DND-41 (cell line): Measurements from ENCODE around the gene CCDC32.

Experiments
- CTCF ChIP-seq: IDR thresholded peaks from 2 replicates; pipeline ENCODE4 v1.5.1; 2012; ENCODE audit warnings: borderline replicate concordance, low read length, moderate library complexity, mild to moderate bottlenecking; ENCODE audit not compliant: poor library complexity, severe bottlenecking; ENCODE audit errors: extremely low read depth
- EZH2 ChIP-seq: IDR thresholded peaks from 3 replicates; pipeline ENCODE4 v1.6.1; 2012; ENCODE audit warnings: borderline replicate concordance, low read depth, mild to moderate bottlenecking, moderate library complexity, low read length, inconsistent platforms; ENCODE audit not compliant: severe bottlenecking

DNA sequence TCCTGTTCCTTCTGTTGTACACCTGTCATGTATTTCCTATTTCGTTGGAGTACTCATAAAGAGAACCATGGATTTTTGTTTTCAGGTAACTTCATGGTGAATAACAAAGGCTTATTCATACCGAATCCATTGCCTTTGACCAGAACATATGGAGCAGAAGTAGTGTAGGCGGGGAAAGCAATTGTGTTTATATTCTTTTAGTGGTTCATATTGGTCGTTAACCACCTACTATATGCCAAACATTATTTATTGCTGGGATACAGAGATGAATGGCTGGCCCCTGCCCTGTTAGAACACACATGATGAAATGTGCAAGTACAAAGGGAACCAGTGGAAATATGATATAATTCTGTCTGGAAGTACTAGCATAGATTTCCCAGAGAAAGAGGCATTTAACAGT lies 14.1 kb upstream of the CCDC32 start:
- TF ChIP-seq CTCF (no peak), EZH2 (no peak)
